Stimulated activated CD8-positive, alpha-beta memory T cell treated with anti-CD3 and anti-CD28 coated beads, Interleukin-7, amount 100 ng/mL, for 1 hour (primary cell): ENCODE measurements around the gene DHCR7.
A peak's percentile ranks its signal among the peaks of the same experiment; 100 is the strongest.

ENCODE experiments used
- DNase-seq, 2 donors: peaks; one replicate each; pipeline ENCODE4 v3.0.0-alpha.2; 2020; ENCODE audit warnings: low read depth in 2 of 2

The DHCR7 gene

DNA sequence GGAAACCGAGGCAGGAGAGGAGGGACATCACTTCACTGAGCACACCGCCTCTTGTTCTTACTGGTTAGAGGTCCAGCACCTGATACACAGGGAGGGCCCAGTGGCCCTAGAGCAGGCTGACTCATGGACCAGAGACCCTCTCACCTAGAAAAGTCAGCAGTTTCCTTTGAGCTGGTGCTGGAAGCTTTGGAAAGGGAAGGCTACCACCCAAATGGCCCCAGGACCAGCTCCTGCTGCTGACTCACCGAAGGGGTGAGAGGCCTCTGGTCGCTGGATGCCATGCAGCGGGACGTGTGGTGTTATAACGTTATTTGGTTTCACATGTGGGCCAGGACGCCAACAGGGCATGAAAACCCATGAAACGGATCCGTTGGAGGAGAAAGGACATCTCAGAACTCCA is 8.6 kb upstream of the DHCR7 start:
- no peak for DNase-seq

DNA sequence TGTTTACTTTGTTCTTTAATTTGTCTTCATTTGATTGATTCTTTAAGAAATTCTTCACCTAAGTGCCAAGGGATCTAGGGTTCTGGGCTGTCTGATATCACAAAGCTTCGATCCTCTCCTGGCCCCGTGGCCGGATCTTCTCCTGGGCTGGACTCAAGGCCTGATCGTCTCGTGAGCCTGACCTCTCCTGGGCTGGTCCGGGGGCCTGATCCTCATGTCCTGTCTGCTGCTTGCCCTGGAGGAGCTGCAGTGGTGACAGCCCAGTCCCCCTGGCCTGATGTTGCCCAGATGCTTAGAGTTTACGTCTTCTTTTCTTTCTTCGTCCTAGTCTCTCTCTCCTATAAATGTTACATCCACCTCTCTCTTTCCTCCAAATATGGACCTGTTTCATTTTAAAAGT is 8.1 kb upstream of the DHCR7 start:
- no peak for DNase-seq

DNA sequence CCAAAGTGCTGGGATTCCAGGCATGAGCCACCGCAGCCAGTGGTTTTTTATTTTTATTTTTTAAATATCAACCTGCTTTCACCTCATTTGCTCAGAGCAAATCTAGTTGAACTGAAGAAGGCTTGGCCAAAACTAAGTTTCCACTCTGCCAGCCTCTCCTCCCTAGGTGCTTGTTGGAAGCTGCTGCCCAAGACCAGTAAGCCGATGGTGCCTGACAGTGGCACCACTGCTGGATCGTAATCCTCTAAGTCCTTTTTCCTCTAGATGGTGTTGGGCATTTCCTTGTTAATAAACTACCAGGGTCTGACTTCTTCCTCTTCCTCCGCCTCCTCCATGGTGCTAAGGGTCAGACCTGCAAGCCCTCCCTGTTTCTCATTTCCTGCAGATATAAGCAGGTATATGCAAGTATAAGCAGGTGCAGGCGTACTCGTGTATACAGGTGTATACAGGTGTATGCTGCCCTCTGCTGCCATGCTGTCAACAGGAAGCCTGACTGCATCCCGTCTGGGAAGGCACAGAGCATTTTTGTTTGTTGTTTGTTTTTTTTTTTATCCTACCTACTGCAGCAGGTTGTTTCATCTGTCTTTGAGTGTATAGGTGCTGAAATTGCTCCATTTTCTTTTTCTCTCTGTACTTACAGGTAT is 6.4 kb upstream of the DHCR7 start:
- DNase-seq: no peak

DNA sequence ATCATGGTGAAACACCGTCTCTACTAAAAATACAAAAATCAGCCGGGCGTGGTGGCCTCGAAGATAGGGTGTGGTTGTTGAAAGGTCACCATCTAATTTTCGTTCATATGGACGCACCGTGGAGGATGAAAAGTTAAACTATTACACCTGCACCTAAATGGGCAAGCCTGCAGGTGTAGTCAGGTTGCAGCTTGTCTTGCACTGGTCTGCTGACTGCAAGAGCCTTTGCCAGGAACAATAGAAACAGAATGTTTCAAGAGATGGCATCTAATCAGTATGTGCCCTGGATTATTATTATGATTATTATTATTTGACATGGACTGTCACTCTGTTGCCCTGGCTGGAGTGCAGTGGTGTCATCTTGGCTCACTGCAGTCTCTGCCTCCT is 5.7 kb upstream of the DHCR7 start:
- no peak for DNase-seq

DNA sequence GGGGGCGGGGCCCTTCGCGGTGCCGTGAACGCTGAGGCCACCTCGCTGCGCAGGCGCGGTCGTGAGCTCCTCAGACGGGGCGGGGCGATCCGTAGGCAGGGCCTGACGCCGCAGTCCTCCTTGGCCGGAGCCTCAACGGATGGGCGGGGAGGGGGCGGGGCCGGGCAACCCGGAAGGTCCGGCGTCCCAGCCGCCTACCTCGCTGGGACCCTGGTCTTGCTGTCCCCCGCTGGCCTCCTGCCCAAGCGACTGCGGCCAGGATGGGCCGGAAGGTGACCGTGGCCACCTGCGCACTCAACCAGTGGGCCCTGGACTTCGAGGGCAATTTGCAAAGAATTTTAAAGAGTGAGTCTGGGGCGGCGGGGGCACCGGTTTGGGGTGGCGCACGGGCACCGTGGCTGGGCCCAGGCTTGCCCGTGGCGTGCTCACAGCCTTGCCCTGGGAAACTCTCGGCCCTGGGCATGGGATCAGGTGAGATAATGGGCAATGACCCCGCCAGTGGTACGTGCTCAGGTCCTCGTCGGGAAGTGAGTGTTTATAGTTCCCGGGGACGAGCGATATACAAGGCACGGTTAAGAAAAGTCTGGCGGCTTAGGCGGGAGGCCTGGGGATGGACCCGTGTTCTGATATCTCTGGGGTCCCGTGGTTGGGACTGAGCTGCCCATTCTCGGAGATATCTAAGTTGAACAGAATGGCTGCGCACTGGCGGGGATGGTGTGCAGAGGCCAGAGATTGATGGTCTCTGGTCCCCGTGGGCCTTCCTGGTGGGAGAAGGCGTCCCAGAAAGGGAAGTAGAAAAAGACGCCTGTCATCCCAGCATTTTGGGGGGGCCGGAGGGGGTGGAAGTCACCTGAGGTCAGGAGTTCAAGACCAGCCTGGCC is 5.1 kb upstream of the DHCR7 start, which contains the start of gene NADSYN1:
NADSYN1 (plus strand) TSS at position 167 of the 881 bp plus-strand sequence; CDS start at position 261, 94 bp downstream.
- DNase-seq: peak; percentile 88 to 94

DNA sequence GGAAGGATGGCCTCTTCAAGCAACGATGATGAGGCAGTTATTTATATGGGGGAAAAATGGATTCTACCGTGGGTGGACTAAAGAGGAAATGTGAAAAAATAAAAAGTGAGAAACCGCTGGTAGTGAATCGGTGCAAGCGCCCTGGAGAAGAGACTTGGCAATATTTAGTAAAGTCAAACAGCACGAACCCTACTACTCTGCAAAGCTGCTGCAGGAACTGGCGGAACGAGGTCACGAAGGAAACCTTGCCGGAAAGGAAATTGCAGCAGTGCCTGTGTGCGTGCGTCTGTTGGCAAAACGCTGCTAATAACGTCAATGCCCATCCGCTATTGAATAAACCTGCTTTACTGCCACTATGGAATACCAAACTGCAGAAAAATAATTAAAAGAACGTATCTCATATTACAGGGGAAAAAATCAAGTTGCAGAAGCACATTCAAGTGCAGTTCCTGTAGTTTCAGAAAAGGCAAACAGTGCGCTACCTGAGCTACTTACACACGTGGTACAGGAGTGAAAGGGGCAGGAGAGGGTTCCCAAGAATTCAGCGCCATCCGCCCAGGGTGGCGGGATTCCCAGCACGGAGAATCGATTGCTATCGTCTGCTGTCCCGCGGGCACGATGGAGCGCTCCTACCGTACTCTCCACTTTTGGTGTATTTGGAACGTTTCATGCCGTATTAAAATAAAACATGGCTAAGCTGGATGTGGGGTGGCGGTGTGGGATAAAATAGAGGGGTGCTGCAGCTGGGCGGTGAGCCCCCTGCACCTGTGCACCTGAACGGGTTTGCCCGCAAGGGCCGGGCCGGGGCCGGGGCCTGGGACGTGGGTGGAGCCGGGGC is 4.2 kb upstream of the DHCR7 start:
- peak in 1 of 2 donors; percentile 23 for DNase-seq

DNA sequence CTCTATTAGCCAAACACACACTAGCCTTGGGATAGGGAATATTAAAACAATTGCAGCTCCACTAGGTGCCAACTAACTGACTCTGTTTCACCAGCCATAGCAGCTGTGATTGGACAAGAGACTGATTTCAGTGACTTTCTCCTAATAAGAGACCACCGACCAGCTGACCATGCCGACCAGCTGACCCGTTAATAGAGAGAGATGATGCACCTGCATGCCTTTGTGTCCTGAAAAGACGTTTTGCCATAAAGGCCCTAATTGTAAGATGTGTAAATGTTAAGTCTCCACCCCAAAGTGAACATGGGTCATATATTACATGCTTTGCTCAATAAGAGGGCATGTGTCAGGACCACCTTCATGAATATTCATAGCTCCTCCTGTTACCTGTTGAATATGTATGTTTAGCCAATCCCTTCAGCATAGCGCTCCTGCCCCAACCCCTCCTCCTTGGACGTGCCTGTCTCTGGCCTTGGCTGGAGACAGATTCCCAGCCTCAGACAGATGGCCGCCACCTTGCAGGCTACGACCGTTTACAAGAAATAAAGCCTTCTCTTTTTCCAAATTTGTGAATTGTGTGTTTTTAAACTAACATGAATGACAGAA is 3.5 kb upstream of the DHCR7 start:
- DNase-seq: no peak

DNA sequence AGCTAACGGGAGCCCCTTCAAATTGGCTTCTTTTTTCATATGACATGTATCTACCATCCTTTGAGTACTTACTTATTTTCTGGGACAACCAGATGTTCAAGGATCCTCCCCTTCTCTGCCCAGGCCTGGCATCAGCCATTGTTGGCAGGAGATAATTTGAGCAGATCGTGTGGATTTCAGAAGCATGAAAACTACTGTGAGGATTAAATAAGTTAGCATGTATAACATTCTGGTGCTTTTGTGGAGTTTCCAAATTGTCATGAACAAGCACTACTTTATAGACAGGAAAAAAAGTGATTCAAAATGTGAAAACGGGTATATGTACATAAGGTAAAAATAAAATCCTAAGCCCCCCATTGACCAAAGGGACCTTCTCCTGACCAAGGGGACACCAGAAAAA is 2.7 kb upstream of the DHCR7 start:
- no peak for DNase-seq

DNA sequence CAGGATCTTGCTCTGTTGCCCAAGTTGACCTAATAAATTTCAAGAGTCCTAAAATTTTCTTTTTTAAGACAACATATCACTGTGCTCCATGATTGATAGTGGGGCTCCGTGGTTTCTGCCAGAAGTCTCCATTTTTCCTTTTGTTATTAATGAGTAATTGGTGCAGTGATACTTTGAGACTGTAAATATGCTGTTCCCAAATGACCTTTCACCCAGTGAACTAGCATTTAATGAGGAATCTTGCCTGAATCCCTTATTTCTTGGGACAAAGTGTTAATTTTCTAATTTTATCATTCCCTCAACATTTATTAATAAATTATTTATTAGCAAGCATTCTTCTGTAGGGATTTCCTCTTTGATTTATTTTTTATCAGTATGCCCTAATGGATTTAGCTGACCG is 2.3 kb upstream of the DHCR7 start:
- no peak for DNase-seq

DNA sequence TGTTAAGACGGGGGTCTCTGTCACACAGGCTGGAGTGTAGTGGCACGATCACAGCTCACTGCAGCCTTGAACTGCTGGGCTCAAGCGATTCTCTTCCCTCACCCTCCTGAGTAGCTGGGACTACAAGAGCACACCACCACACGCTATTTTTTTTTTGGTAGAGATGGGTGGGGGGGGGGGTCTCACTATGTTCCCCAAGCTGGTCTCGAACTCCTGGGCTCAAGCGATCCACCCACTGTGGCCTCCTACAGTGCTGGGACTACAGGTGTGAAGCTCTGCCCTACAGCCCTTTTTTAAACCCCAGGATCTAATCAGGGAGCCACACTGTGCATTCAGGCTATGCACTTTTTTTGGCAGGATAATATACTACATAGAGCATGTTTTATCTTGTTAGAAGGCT is 1.4 kb upstream of the DHCR7 start:
- DNase-seq: no peak

DNA sequence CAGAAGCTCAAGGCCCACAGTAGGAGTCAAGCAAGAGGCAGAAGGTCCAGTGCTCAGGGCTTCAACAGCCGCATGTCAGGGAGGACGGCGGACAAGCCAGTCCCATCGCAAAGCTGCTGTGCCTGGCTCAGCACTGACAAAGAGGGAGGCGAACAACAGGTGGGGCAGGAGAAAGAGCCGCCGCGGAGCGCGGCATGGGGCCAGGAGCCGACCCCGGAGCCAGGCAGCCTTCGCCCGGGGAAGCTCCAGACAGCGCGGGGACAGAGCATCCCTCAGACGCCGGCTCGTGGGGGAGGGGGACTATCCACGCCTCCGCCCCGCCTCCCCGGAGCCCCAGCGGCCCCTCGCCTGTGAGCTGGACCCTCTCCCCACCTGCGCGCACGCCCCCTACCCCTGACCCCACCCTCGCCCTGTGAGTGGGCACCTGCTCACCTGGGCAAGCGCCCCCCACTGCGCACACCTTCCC is 369 bp downstream of the DHCR7 start:
- DNase-seq: no peak

DNA sequence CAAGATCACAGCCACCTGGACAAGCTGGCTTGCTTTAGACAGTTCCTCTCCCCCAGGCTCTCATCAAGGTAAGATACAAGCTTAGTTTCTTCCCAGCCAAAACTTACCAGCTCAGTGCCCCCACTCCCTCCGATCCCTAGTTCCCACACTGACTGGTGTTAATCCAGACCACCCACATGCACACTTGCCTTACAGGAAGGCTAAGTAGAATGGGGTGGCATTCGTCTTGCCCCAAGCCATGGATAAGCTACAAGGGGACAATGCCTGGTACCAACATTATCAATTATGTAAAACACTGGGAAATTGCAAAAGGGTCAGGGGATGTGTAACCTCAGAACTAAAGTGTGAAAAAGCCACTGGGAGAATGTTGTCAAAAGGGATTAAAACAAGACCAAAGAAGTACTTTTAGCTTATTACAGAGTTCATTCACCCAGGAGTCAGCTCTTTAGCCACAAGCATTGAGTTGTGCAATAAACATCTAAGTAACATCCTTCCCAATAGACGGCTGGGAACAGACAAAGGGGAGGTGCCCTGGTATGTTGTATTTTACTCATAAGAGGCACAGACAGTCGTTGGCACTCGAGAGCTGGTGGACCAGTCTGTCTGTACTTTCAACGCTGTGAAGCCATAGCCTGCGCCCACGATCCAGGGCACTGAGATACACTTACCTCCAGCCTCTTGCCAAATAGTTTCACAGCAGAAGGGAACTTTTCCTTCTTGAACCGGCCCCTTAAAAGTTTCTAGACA is 1.1 kb downstream of the DHCR7 start:
- DNase-seq: no peak

DNA sequence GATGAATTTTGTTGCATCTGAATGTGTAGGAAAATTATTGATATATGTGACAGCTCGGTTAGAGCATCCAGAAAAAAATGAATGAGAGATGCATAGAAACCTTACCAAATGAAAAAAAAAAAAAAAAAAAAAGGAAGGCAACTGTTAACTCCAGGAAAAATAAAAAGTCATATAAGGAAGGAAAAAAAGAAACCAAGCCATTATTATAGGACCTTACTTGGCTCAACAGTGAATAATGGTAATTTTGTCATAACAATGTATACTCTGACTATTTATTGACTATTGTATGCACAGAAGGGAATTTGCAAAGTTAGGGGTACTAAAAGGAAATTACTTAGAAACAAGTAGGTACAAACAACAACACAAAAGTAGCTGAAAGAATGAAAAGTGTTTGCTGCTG is 2.0 kb downstream of the DHCR7 start:
- no peak for DNase-seq

DNA sequence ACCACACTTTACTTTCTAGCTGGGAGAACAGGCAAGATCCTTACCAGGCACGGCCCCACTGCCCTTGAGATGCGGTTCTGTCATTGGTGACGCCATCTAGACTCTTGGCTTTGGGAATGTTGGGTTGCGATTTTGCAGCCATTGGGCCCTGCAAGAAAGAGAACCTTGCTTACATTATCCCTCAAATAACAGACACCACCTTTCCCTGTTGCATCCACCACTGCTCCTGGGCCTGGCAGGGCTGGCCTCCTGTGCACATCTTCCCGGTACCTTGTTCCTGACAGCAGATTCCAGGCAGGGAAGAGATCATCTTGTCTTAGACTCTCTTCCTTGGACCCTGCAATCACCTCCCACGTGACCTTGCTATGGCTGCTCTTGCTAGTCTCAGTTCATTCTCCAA is 3.4 kb downstream of the DHCR7 start:
- DNase-seq: no peak

DNA sequence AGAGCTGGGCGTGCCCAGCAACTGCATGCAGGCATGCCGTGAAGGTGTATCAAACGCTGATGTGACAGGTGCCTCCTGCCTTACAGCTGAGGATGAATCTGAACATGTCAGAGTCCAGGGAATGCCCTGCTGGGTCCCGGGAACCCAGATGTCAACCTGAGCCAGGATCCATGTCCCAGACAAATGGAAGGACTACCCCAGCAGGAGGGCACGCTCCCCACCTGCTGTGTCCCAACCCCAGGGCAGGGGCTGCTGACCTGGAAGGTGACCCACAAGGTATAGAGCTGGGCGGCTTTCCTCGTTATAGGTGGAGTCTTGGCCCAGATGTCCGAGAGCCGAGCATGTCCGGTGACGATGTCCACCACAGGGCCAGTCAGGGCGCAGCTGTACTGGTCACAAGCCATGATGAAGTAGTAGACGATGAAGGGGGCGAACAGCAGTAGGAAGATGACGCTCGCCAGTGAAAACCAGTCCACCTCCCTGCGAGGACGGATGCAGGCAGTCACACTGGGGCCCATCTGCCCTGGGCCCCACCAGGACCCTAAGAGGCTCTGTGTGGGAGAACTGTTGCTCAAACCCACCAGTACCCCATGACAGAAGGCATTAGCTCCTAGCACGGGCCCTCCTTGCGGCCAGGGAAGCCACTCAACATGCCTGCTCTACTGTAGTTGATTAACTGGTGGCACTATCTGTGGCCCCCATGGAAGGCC is 4.3 kb downstream of the DHCR7 start:
- DNase-seq: no peak

DNA sequence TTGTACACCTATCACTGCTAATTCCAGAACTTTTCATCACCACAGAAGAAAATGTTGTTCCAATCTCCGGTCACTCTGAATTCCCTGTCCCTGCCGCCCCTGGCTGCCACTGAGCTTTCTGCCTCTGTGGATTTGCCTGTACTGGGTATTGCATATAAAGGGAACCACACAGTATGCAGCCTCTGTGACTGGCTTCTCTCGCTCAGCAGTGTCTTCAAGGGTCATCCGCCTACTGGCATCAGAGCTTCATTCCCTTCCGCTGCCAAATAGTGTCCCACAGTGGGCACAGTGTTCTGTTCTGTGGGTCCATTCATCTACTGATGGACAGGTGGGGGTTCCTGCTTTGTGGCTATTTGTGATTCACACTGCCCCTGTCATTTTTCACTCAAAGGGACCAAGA is 5.3 kb downstream of the DHCR7 start:
- DNase-seq: no peak

DNA sequence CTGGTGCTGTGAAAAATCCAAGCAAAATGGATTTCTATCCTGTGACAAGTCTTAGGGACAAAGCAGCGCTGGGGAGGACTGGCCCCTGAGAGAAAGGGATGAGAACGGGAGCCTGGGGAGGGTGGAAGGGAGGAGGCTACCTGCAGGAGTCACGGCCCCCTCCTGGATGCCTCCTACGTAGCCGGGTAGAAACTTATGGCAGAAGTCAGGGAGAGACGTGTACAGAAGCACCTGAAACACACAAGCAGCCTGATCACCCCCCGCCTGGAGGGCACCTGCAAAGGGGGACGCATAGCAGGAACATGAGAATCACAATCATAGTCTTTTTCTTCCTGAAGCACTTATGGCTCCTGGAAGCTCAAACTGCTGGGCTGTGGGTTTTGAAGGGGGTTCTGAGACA is 6.1 kb downstream of the DHCR7 start:
- no peak for DNase-seq

DNA sequence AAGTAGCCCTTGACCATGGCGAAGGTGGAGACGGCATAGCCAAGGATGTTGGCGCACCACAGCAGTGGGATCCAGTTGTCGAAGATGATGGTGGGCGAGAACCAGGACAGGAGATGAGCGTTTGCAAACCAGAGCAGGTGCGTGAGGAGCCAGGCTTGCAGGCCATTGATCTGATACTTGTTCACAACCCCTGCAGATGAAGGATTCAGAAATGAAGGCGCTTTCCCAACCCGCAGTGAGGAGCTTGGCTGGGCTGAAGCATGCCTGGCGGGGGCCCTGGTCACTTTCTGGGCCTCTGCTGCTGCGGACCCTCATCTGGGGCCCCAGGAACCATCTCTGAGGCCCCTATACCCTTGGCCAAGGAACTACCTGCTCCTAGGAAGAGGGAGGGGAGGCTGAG is 6.9 kb downstream of the DHCR7 start:
- DNase-seq: no peak

DNA sequence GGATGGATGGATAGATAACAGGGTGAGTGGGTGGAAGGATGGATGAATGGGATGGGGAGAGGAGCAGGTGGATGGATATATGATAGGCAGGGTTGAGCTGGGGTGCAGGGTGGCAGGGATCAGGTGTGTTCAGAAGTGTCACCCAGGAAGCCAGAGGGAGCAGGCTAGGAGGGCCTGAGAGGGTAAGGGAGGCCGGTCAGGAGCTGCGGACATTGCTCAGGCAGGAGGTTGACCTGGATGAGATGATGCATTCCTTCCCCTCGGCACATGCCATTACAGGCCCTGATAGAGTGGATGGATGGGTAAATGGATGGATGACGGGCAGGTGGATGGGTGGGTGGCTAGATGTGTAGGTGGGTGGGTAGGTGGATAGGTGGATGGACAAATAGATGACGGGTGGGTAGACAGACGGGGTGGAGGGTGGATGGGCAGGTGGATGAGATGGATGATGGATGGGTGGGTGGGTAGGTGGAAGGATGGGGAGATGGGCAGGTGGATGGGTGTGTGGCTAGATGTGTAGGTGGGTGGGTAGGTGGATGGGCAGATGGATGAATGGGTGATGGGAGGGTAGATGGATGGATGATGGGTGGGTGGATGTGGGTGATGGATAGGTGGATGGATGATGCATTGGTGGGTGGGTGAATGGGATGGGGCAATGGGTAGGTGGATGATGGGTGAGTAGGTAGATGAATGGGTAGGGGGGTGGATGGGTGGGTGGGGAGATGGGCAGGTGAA is 8.0 kb downstream of the DHCR7 start:
- DNase-seq: no peak

DNA sequence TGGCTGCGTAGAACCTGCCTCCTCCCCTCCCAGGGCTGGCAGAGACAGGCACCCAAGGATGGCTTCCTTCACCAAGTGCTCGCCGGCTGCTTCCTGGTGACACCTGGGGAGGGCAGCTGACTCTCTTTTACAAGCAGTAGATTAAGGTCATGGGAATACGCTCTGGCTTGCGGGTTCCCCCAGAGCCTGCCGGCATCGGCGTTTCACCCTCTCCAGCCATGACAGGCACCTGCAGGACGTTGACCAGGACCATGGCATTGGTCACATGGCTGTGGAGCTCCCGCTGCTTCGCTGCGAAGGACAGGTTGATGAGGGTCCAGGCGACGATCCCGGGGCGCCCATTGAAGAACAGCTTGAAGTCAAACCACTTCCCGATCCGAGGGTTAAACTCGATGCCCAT is 9.5 kb downstream of the DHCR7 start:
- DNase-seq: no peak
